Spinal cord (tissue), 10 donors: ENCODE measurements around the gene TCF7L2. TPM values are rescaled to one million over a fixed set of nuclear protein-coding genes. Genes with fewer than 3 reads are reported as not detected.

Experiments used
- DNase-seq, 6 donors: peaks; one replicate each; pipeline versions ENCODE4 v3.0.0 to v3.0.0-alpha.2; 2013 to 2015; ENCODE audit warnings: low spot score in 6 of 6, low read depth in 4 of 6
- H3K27ac ChIP-seq: one replicate; pipeline ENCODE4 v1.5.1; 2013; ENCODE audit warnings: low read depth, low read length, control low read depth
- H3K27me3 ChIP-seq: one replicate; pipeline ENCODE4 v1.6.1; 2013; ENCODE audit warnings: low read length; ENCODE audit not compliant: control insufficient read depth, insufficient read depth
- H3K36me3 ChIP-seq: one replicate; pipeline ENCODE4 v1.6.1; 2013; ENCODE audit warnings: low read length; ENCODE audit not compliant: control insufficient read depth, insufficient read depth
- H3K4me1 ChIP-seq: one replicate; pipeline ENCODE4 v1.6.1; 2013; ENCODE audit warnings: low read length; ENCODE audit not compliant: control insufficient read depth, insufficient read depth
- H3K4me3 ChIP-seq: one replicate; pipeline ENCODE4 v1.5.1; 2013; ENCODE audit warnings: low read depth, low read length, control low read depth
- H3K9me3 ChIP-seq: one replicate; pipeline ENCODE4 v1.6.1; 2013; ENCODE audit warnings: low read length; ENCODE audit not compliant: control insufficient read depth, insufficient read depth
- WGBS: methylation state at CpG from one replicate; pipeline ENCODE4 v1.1.5; 2013; ENCODE audit warnings: missing lambda C conversion rate; ENCODE audit not compliant: insufficient coverage; 5-methylcytosine and 5-hydroxymethylcytosine counted together
- polyA plus RNA-seq, 2 donors: library from polyadenylated mRNA; unstranded; fragments of 120-200 nt; gene quantifications; one replicate each; pipeline ENCODE4 v1.2.1, GENCODE V29; 2013; ENCODE audit not compliant: insufficient read length in 2 of 2
- total RNA-seq, 2 donors: library from RNA; depleted of rRNA in 1 of 2; stranded (reverse); fragments of 120-200 nt in 1 of 2; fragments of >200 nt in 1 of 2; gene quantifications; one replicate each; pipeline versions ENCODE4 v1.2.3 to v1.2.4, GENCODE V29; 2013 to 2014
- donor health status: healthy.

Gene TCF7L2
- total and polyA plus RNA-seq, 4 donors, result 12.9 to 75.5 (median 36.6) TPM

DNA sequence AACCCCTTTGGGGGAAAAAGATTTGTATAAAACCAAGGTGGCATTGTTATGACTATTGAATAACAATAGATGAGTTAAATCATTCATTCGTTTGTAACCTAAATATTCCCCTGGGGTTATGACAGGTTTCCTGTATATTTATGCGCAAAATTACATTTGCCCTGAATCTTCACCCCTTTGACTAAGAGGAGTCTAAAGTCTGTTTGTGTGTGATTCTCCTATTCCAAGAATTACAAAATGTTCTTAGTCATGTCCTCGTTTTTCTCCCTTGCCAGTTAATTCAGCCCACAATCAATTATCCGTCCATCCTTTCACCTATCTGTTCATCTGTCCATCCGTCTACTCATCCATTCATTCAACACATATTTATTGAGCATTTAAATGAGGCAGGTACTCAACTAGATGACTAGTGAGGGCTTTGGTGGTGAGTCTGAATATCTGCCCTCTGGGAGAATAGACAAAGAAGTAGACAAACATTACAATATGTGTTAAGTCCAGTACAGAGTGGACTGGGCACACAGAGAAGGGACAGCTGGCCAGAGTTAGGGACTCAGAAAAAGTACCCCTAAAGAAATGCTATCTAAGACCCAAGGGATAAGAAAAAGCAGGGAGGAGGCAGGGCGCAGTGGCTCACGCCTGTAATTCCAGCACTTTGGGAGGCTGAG is 35.6 kb upstream of the TCF7L2 start:
- WGBS, result no CpG with 5 or more reads among the region's 7 CpGs
- Histone ChIP-seq H3K27me3 (no peaks in the 10 kb centered on the region), H3K4me1 (no peaks in the 10 kb centered on the region), H3K4me3 (no peak overlapping the region), H3K9me3 (no peaks in the 10 kb centered on the region), H3K36me3 (no peaks in the 10 kb centered on the region), H3K27ac (no peak overlapping the region)
- no peak for DNase-seq

GRCh38 chr10:112915590-112916572 is 34.2 kb upstream of the TCF7L2 start:
- Histone ChIP-seq H3K4me3 (no peak overlapping the region), H3K27me3 (no peaks in the 10 kb centered on the region), H3K9me3 (no peaks in the 10 kb centered on the region), H3K4me1 (no peaks in the 10 kb centered on the region), H3K27ac (no peak overlapping the region), H3K36me3 (no peaks in the 10 kb centered on the region)
- peak in 1 of 6 donors; percentile 12 for DNase-seq
- 70% methylated on average over 4 of the region's 11 CpGs for WGBS

- Histone ChIP-seq H3K9me3 (no peaks in the 10 kb centered on the region), H3K4me3 (no peak overlapping the region), H3K4me1 (no peaks in the 10 kb centered on the region), H3K36me3 (no peaks in the 10 kb centered on the region), H3K27ac (no peak overlapping the region), H3K27me3 (no peaks in the 10 kb centered on the region)
- DNase-seq, result peak in 1 of 6 donors; percentile 26
- no CpG with 5 or more reads among the region's 3 CpGs for WGBS
Observed at GRCh38 chr10:112917681-112918080, 32.4 kb upstream of the TCF7L2 start.

- no peak overlapping the region for H3K27ac ChIP-seq
- H3K4me1 ChIP-seq, result no peaks in the 10 kb centered on the region
- 100% methylated on average over 1 of the region's 1 CpG for WGBS
- H3K4me3 ChIP-seq, result no peak overlapping the region
- no peak for DNase-seq
- no peaks in the 10 kb centered on the region for H3K9me3 ChIP-seq
- H3K27me3 ChIP-seq, result no peaks in the 10 kb centered on the region
- no peaks in the 10 kb centered on the region for H3K36me3 ChIP-seq
Observed at GRCh38 chr10:112918771-112919170, 31.3 kb upstream of the TCF7L2 start.

GRCh38 chr10:112919721-112920120 is 30.3 kb upstream of the TCF7L2 start:
- Histone ChIP-seq H3K36me3 (no peaks in the 10 kb centered on the region), H3K27me3 (no peaks in the 10 kb centered on the region), H3K27ac (no peak overlapping the region), H3K4me1 (no peaks in the 10 kb centered on the region), H3K4me3 (no peak overlapping the region), H3K9me3 (no peaks in the 10 kb centered on the region)
- no peak for DNase-seq
- 99% methylated on average over 6 of the region's 7 CpGs for WGBS

- Histone ChIP-seq H3K27me3 (no peaks in the 10 kb centered on the region), H3K4me3 (no peak overlapping the region), H3K9me3 (peaks cover 3% of the 10 kb centered on the region), H3K27ac (no peak overlapping the region), H3K36me3 (no peaks in the 10 kb centered on the region), H3K4me1 (no peaks in the 10 kb centered on the region)
- DNase-seq, result no peak
- 92% methylated on average over 5 of the region's 5 CpGs for WGBS
Observed at GRCh38 chr10:112926906-112927688, 22.9 kb upstream of the TCF7L2 start.

DNA sequence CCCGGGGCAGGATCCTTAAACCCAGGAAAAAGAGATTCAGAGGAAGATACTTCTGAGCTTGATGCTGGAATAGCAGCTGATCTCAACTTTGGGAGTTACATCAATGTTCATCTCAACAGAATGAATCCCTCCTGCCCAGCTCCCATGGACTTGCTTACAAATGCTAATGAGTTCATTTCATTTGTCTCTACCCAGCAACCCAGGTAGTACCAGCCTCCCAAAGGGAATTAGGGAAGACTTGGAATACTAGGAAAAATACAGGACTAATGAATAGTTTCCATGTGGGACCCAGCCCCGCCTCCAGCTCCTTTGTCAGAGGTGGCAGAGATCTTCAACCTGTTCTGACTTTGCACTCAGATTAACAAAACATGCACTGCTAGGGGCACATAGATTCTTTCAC is 22.1 kb upstream of the TCF7L2 start:
- Histone ChIP-seq H3K27ac (no peak overlapping the region), H3K4me3 (no peak overlapping the region), H3K36me3 (no peaks in the 10 kb centered on the region), H3K4me1 (no peaks in the 10 kb centered on the region), H3K9me3 (peaks cover 3% of the 10 kb centered on the region), H3K27me3 (no peaks in the 10 kb centered on the region)
- DNase-seq, result no peak
- 67% methylated on average over 1 of the region's 2 CpGs for WGBS

GRCh38 chr10:112932658-112933057 is 17.4 kb upstream of the TCF7L2 start:
- no peaks in the 10 kb centered on the region for H3K36me3 ChIP-seq
- 80% methylated on average over 3 of the region's 4 CpGs for WGBS
- H3K4me3 ChIP-seq, result no peak overlapping the region
- H3K27me3 ChIP-seq, result no peaks in the 10 kb centered on the region
- no peak for DNase-seq
- H3K4me1 ChIP-seq, result no peaks in the 10 kb centered on the region
- H3K27ac ChIP-seq, result no peak overlapping the region
- H3K9me3 ChIP-seq, result peaks cover 3% of the 10 kb centered on the region

DNA sequence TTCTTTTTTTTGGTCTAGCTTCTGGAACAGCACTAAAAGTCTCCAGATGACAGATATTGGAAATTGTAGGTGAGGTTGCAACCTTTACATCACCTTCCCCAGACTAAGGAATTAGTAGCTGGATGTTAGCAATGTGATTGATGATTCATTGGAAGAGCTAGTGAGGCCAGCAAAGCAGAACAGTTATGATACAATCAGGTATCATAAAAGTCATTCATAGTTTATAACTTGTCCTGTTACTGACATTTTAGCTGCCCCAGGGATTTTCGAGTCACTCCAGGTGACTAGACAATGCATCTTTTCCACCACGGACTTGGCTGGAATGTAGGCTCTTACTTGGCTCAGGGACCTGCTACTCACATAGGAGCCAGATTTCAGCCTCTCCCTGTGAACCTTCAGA is 15.9 kb upstream of the TCF7L2 start:
- peak in 1 of 6 donors; percentile 12 for DNase-seq
- no peaks in the 10 kb centered on the region for H3K36me3 ChIP-seq
- H3K9me3 ChIP-seq, result peaks cover 3% of the 10 kb centered on the region
- H3K4me3 ChIP-seq, result no peak overlapping the region
- H3K27me3 ChIP-seq, result no peaks in the 10 kb centered on the region
- WGBS, result 76% methylated on average over 2 of the region's 2 CpGs
- no peak overlapping the region for H3K27ac ChIP-seq
- no peaks in the 10 kb centered on the region for H3K4me1 ChIP-seq
